ENCODE results near the gene TSHZ2.
"Not testable (repeated sequence)": the region's sequence is repeated elsewhere in the genome, so short reads cannot be mapped to it uniquely, and the experiment has no call there.

The TSHZ2 gene

DNA sequence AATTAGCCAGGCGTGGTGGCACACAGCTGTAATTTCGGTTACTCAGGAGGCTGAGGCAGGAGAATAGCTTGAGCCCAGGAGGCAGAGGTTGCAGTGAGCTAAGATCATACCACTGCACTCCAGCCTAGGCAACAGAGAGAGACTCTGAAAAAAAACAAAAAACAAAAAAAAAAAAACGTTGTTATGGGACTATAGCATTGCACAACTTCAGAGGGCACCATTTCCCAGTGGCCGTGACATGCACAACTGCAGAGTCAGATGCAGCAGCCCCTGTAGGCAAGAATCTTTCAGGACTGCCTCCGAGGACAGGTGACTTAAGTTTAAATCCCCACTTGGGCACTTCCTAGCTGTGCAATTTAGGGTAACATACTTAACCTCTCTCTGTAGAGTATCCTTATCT is 557.5 kb downstream of the TSHZ2 start:
- no peak overlapping the region for H3K27ac ChIP-seq (ENCODE audit: low read length, poor library complexity, severe bottlenecking)
- H2BK120ac ChIP-seq (ENCODE audit: low read depth, low read length): no peak overlapping the region
- no peaks in the 10 kb centered on the region for H3K79me1 ChIP-seq (replicated peaks; ENCODE audit: low read length, poor library complexity, severe bottlenecking)
- H3K23ac ChIP-seq (ENCODE audit: low read length in 2 of 2): no peak overlapping the region
- no peaks in the 10 kb centered on the region for H3K9me3 ChIP-seq (ENCODE audit: control insufficient read depth, low read length)
- H4K8ac ChIP-seq (ENCODE audit: low read length): no peak overlapping the region
- no peak overlapping the region for H4K91ac ChIP-seq (ENCODE audit: low read length)
- no peak overlapping the region for H2AK5ac ChIP-seq (ENCODE audit: low read length, severe bottlenecking)
- 89% methylated on average over 5 of the region's 5 CpGs for WGBS
- no peak overlapping the region for H3K9ac ChIP-seq (ENCODE audit: low read length)
- H2BK12ac ChIP-seq (ENCODE audit: low read length in 2 of 2): no peak overlapping the region
- H3K36me3 ChIP-seq (ENCODE audit: control insufficient read depth in 1 of 2, insufficient read depth in 2 of 2, low read depth in 1 of 2, low read length in 2 of 2): no peaks in the 10 kb centered on the region
- no peak overlapping the region for H3K14ac ChIP-seq (ENCODE audit: low read length in 2 of 2)
- H3K4me1 ChIP-seq (ENCODE audit: control insufficient read depth, insufficient read depth, low read depth, low read length): no peaks in the 10 kb centered on the region
- no peak overlapping the region for H3K4me2 ChIP-seq (ENCODE audit: low read length, poor library complexity, severe bottlenecking)
- H3K27me3 ChIP-seq (ENCODE audit: control insufficient read depth in 1 of 2, insufficient read depth in 1 of 2, low read length in 2 of 2): peaks cover 0 to 4% of the 10 kb centered on the region in 2 experiments
- no peak overlapping the region for H2BK15ac ChIP-seq (ENCODE audit: low read depth, poor library complexity, severe bottlenecking)
- no peak for DNase-seq
- no peak overlapping the region for H2AFZ ChIP-seq (ENCODE audit: low read depth, low read length)
- no peak overlapping the region for H3K4me3 ChIP-seq (ENCODE audit: insufficient read depth in 1 of 2, low read depth in 1 of 2, low read length in 2 of 2)
- H2BK5ac ChIP-seq (ENCODE audit: low read depth, low read length, poor library complexity, severe bottlenecking): no peak overlapping the region
- H3K18ac ChIP-seq (ENCODE audit: low read depth in 1 of 2, low read length in 2 of 2): no peak overlapping the region
- H3K4ac ChIP-seq (ENCODE audit: low read depth in 1 of 2, low read length in 2 of 2): no peak overlapping the region

DNA sequence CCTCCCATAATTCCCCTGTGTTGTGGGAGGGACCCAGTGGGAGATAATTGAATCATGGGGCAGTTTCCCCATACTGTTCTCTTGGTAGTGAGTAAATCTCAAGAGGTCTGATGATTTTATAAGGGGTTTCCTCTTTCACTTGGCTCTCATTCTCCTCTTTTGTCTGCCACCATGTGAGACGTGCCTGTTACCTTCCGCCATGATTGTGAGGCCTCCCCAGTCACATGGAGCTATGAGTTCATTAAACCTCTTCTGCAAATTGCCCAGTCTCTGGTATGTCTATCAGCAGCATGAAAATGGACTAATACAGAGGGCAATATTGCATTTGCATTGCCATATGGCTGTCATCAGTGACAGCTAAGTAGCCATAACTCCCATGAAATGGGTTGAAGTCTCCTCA is 558.3 kb downstream of the TSHZ2 start:
- Histone ChIP-seq H3K4ac (ENCODE audit: low read depth in 1 of 2, low read length in 2 of 2) (no peak overlapping the region), H2AFZ (ENCODE audit: low read depth, low read length) (no peak overlapping the region), H3K14ac (ENCODE audit: low read length in 2 of 2) (no peak overlapping the region), H4K91ac (ENCODE audit: low read length) (no peak overlapping the region), H3K23ac (ENCODE audit: low read length in 2 of 2) (peak overlapping the region in 1 of 2 experiments; percentile 18), H3K9me3 (ENCODE audit: control insufficient read depth, low read length) (no peaks in the 10 kb centered on the region), H3K79me1 (replicated peaks; ENCODE audit: low read length, poor library complexity, severe bottlenecking) (no peaks in the 10 kb centered on the region), H3K27me3 (ENCODE audit: control insufficient read depth in 1 of 2, insufficient read depth in 1 of 2, low read length in 2 of 2) (no peaks in the 10 kb centered on the region), H3K4me1 (ENCODE audit: control insufficient read depth, insufficient read depth, low read depth, low read length) (no peaks in the 10 kb centered on the region), H3K27ac (ENCODE audit: low read length, poor library complexity, severe bottlenecking) (no peak overlapping the region), H2BK5ac (ENCODE audit: low read depth, low read length, poor library complexity, severe bottlenecking) (no peak overlapping the region), H3K4me3 (ENCODE audit: insufficient read depth in 1 of 2, low read depth in 1 of 2, low read length in 2 of 2) (no peak overlapping the region), H2BK120ac (ENCODE audit: low read depth, low read length) (no peak overlapping the region), H2BK12ac (ENCODE audit: low read length in 2 of 2) (no peak overlapping the region), H3K4me2 (ENCODE audit: low read length, poor library complexity, severe bottlenecking) (no peak overlapping the region), H4K8ac (ENCODE audit: low read length) (no peak overlapping the region), H3K36me3 (ENCODE audit: control insufficient read depth in 1 of 2, insufficient read depth in 2 of 2, low read depth in 1 of 2, low read length in 2 of 2) (no peaks in the 10 kb centered on the region), H3K9ac (ENCODE audit: low read length) (no peak overlapping the region), H3K18ac (ENCODE audit: low read depth in 1 of 2, low read length in 2 of 2) (no peak overlapping the region), H2AK5ac (ENCODE audit: low read length, severe bottlenecking) (no peak overlapping the region), H2BK15ac (ENCODE audit: low read depth, poor library complexity, severe bottlenecking) (no peak overlapping the region)
- 94% methylated on average over 2 of the region's 2 CpGs for WGBS
- no peak for DNase-seq

DNA sequence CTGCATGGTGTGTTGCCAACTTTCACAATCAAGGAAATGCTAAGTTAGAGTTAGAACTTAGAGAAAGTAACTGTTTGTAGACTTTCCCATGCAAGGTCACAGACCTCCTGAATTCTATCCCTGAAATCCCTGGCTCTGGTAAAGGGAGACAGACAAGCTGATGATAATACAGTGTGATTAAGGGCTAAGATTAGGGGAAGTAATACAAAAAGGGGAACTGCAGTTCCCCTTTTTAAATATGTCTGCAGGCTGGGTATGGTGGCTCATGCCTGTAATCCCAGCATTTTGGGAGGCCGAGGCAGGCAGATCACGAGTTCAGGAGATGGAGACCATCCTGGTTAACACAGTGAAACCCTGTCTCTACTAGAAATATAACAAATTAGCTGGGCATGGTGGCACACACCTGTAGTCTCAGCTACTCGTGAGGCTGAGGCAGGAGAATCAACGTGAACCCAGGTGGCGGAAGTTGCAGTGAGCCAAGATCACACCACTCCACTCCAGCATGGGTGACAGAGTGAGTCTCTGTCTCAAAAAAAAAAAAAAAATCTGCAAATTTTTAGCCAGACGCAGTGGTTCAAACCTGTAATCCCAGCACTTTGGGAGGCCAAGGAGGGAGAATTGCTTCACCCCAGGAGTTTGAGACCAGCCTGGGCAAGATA is 560.6 kb downstream of the TSHZ2 start:
- 85% methylated on average over 6 of the region's 6 CpGs for WGBS
- H3K27ac ChIP-seq (ENCODE audit: low read length, poor library complexity, severe bottlenecking); H2AFZ ChIP-seq (ENCODE audit: low read depth, low read length); H3K9me3 ChIP-seq (ENCODE audit: control insufficient read depth, low read length); H2BK5ac ChIP-seq (ENCODE audit: low read depth, low read length, poor library complexity, severe bottlenecking); H3K4ac ChIP-seq (ENCODE audit: low read depth in 1 of 2, low read length in 2 of 2); H3K36me3 ChIP-seq (ENCODE audit: control insufficient read depth in 1 of 2, insufficient read depth in 2 of 2, low read depth in 1 of 2, low read length in 2 of 2); H3K14ac ChIP-seq (ENCODE audit: low read length in 2 of 2); H4K8ac ChIP-seq (ENCODE audit: low read length); H3K18ac ChIP-seq (ENCODE audit: low read depth in 1 of 2, low read length in 2 of 2); H3K9ac ChIP-seq (ENCODE audit: low read length); H3K4me3 ChIP-seq (ENCODE audit: insufficient read depth in 1 of 2, low read depth in 1 of 2, low read length in 2 of 2); H3K79me1 ChIP-seq (replicated peaks; ENCODE audit: low read length, poor library complexity, severe bottlenecking); H2BK12ac ChIP-seq (ENCODE audit: low read length in 2 of 2); H3K4me1 ChIP-seq (ENCODE audit: control insufficient read depth, insufficient read depth, low read depth, low read length); DNase-seq; H2AK5ac ChIP-seq (ENCODE audit: low read length, severe bottlenecking); H4K91ac ChIP-seq (ENCODE audit: low read length); H2BK15ac ChIP-seq (ENCODE audit: low read depth, poor library complexity, severe bottlenecking); H3K27me3 ChIP-seq (ENCODE audit: control insufficient read depth in 1 of 2, insufficient read depth in 1 of 2, low read length in 2 of 2); H3K4me2 ChIP-seq (ENCODE audit: low read length, poor library complexity, severe bottlenecking); H3K23ac ChIP-seq (ENCODE audit: low read length in 2 of 2); H2BK120ac ChIP-seq (ENCODE audit: low read depth, low read length): not testable (repeated sequence)

DNA sequence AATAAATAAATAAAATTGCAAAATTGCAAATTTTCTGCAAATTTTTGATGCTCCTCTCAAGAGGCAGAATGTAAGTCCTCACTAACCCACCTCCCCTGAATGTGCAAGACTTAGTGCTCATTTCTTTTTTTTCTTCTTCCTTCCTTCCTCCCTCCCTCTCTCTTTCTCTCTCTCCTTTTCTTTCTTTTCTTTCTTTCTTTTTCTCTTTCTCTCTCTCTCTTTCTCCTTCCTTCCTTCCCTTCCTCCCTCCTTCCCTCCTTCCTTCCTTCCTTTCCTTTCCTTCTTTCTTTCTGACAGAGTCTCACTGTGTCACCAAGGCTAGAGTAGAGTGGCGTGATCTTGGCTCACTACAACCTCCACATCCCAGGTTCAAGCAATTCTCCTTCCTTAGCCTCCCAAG is 561.3 kb downstream of the TSHZ2 start:
- WGBS: 89% methylated on average over 1 of the region's 1 CpG
- Histone ChIP-seq H2AK5ac (ENCODE audit: low read length, severe bottlenecking) (no peak overlapping the region), H3K14ac (ENCODE audit: low read length in 2 of 2) (no peak overlapping the region)

More for the DNA sequence above, 561.3 kb downstream of the TSHZ2 start:
- H3K27ac ChIP-seq (ENCODE audit: low read length, poor library complexity, severe bottlenecking): no peak overlapping the region
- H3K4ac ChIP-seq (ENCODE audit: low read depth in 1 of 2, low read length in 2 of 2): no peak overlapping the region
- H2BK12ac ChIP-seq (ENCODE audit: low read length in 2 of 2): no peak overlapping the region
- no peak overlapping the region for H3K4me2 ChIP-seq (ENCODE audit: low read length, poor library complexity, severe bottlenecking)
- no peaks in the 10 kb centered on the region for H3K9me3 ChIP-seq (ENCODE audit: control insufficient read depth, low read length)
- no peaks in the 10 kb centered on the region for H3K79me1 ChIP-seq (replicated peaks; ENCODE audit: low read length, poor library complexity, severe bottlenecking)
- H2AFZ ChIP-seq (ENCODE audit: low read depth, low read length): no peak overlapping the region
- H3K4me1 ChIP-seq (ENCODE audit: control insufficient read depth, insufficient read depth, low read depth, low read length): no peaks in the 10 kb centered on the region
- H2BK5ac ChIP-seq (ENCODE audit: low read depth, low read length, poor library complexity, severe bottlenecking): no peak overlapping the region
- H3K18ac ChIP-seq (ENCODE audit: low read depth in 1 of 2, low read length in 2 of 2): no peak overlapping the region
- no peaks in the 10 kb centered on the region for H3K27me3 ChIP-seq (ENCODE audit: control insufficient read depth in 1 of 2, insufficient read depth in 1 of 2, low read length in 2 of 2)
- H4K91ac ChIP-seq (ENCODE audit: low read length): no peak overlapping the region
- no peak overlapping the region for H2BK120ac ChIP-seq (ENCODE audit: low read depth, low read length)
- H3K4me3 ChIP-seq (ENCODE audit: insufficient read depth in 1 of 2, low read depth in 1 of 2, low read length in 2 of 2): no peak overlapping the region
- H3K9ac ChIP-seq (ENCODE audit: low read length): no peak overlapping the region
- H3K36me3 ChIP-seq (ENCODE audit: control insufficient read depth in 1 of 2, insufficient read depth in 2 of 2, low read depth in 1 of 2, low read length in 2 of 2): no peaks in the 10 kb centered on the region
- DNase-seq: no peak
- no peak overlapping the region for H3K23ac ChIP-seq (ENCODE audit: low read length in 2 of 2)
- H4K8ac ChIP-seq (ENCODE audit: low read length): no peak overlapping the region
- H2BK15ac ChIP-seq (ENCODE audit: low read depth, poor library complexity, severe bottlenecking): no peak overlapping the region

All from mesenchymal stem cell (in vitro differentiated cells and primary cell).